Measurements from ENCODE around the gene TNS3.

The TNS3 gene

DNA sequence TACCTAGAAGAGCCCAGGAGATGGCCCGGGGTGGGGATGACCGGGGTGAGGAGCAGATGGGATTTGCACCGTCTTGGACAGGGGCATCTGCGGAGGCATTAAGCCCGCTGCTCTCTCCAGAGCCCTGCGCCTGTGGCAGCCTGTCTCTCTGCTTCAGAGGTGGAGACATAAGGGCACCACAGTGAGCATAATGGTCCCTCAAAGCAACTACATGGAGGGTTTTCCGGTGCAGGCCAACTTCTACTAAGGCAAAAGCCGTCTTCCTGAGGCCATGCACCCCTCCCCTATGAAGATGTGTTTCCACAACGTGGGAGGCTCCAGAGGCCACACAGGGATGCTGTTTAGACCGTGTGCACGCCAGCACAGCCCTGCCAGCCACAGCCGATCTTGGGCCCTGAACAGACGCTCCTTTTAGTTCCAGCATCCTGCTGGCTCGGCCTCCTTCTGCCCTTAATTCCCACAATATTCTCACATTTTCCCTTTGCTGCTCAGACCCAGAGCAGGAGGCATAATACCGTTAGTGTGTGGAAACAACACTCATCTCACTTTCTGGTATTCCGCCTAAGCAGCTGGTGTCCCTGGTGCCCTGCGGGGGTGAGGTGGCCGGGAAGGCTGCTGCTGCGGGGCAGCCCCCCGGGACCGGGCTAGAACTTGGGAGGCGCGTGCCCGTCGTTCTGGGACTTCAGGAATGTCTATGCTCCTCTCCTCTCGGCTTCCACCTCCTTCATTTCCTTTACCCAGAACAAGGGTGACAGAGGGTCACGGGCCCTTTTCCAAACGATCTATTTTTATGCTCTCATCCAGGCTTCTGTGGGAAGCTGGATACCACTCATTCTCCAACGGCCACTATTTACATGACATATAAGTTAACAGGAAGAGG is 266.9 kb downstream of the TNS3 start:
- no peak for DNase-seq

GRCh38 chr7:47314248-47314647 is 267.7 kb downstream of the TNS3 start:
- no peak for DNase-seq

- no peak for DNase-seq
These were observed 268.3 kb downstream of the TNS3 start for GRCh38 chr7:47313564-47313963.

GRCh38 chr7:47311891-47312290 is 270.0 kb downstream of the TNS3 start:
- no peak for DNase-seq

GRCh38 chr7:47310020-47310419 is 271.9 kb downstream of the TNS3 start:
- DNase-seq, result no peak

DNA sequence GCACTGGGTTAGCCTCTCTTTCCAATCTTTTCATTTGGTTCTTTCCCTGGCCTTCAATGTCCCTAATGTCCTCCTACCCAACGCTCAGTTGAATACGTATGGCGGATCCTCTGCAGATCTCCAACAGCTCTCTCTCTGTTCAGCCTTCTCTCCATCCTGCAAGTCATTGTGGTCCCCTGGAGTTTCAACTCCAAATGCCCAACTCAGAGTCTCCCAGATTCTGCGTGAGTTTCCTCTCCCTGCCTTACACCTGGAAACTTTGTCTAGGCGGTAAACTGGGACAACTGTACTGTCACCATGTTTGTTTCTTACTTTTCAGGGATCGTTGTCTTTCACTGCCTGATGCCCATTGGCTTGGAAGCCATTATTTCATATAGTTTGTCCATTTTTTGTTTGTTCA is 273.1 kb downstream of the TNS3 start:
- no peak for DNase-seq

DNA sequence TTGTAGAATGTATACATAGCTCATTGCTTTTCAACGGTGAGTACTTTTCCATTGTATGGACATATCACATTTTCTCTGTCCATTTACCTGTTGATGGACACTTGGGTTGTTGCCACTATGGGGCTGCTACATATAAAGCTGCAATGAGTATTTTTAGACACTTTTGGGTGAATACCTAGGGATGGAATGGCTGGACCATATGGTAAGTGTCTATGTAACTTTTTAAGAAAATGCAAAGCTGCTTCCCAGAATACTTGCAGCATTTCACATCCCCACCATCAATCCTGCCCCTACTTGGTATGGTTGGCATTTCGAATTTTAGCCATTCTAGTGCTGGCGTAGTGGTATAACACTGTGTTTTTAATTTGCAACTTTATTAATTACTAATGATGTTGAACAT is 274.6 kb downstream of the TNS3 start:
- DNase-seq, result no peak

GRCh38 chr7:47304727-47305719 is 276.9 kb downstream of the TNS3 start:
- no peak for DNase-seq

DNA sequence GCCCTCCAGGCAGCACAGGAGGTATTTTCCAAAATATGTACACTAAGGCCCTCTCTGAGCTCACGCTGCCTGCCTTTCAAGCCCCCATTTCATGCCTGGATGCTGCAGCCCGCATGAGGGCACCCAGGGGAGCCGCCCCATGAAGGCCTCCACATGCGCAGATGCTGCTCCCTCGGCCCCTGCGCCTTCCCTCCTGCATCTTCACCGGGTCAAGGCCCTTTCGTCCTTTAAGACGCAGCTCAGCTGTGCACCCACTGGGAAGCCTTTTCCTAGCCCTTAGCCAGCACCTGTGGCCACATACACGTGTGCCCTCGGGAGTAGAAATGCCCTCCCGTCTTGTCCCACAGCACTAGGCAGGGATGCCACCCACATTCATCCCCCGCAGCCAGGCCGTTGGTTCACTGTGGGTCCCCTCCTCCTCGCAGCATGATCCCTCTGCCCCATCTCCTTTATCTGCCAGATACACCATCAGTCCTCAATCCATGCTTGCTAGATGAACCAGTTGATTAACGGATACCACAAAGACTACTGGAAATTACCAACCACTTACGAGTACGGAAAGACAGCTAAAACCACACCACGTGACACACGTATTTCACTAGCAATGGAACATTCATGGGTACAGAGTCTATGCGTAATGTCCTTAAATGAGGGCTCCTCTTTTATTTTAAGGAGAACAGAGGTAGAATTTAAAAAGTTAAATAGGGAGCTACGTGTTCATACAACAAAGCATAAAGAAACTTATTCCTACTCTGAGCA is 278.0 kb downstream of the TNS3 start:
- no peak for DNase-seq

GRCh38 chr7:47303014-47303694 is 278.8 kb downstream of the TNS3 start:
- no peak for DNase-seq

DNA sequence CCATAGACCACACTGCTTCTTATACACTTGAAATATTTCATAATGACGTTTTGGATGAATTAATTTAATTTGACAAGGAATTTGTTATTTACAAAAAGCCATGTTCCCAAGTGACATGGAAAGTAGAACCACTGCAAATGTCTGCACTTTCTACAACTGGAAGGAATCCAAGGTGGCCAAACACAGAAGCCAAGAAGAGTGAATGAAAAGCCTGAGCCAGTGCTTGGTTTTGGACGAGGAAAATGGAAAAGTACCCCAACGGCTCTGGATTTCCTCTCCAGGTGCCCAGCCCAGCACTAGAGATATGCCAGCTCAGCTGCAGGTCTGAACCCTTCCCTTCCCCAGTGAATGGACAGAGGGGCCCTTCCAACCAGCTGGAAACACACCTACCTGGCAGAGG is 279.4 kb downstream of the TNS3 start:
- no peak for DNase-seq

DNA sequence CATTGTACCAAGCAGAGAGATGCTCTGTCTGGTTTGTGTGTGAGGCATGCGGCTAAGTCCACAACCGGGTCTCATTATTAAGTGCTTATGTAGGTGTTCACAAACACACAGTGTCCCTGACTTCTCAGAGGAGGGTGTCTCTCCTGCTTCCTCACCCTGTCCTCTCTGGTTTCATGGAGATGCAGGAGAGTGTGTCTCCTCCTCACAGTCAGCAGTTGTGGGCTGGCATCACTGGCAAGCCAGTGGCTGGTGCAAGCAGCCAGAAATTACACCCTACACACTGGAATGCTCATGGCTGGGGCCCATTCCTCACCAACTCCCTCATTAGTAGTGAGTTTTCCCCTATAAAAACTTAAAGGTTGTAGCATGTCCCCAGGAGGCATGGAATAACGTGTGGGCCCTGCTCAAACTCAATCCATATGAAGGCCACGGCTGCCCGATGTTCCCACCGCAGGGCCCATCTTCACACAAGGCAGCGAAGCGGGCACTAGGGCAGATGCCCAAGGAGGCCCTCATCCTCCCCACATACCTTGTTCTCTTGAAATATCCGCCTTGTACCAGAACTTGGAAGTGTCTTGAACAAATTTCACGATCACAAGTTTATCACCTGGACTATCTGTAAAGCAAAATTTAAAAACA is 280.1 kb downstream of the TNS3 start:
- no peak for DNase-seq

DNA sequence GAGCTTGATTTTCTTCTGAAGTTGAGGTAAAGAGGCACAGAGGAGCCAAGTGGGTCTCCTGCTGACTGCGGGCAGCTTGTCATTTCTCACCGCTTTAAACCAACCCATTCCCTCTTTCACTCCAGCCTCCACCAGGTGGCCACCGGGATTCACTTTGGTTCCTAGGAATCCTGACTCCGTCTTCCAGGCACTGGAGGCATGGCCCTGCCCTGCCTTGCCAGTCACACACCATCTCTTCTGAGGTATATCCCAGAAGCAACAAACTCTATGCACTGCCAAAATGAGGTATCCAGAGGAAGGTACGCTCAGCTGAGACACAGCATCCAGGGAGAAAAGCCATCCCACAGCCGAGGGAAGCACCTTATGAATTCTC is 280.8 kb downstream of the TNS3 start:
- DNase-seq, result no peak

GRCh38 chr7:47300472-47301104 is 281.3 kb downstream of the TNS3 start:
- DNase-seq, result no peak

GRCh38 chr7:47299496-47299895 is 282.4 kb downstream of the TNS3 start:
- no peak for DNase-seq

DNA sequence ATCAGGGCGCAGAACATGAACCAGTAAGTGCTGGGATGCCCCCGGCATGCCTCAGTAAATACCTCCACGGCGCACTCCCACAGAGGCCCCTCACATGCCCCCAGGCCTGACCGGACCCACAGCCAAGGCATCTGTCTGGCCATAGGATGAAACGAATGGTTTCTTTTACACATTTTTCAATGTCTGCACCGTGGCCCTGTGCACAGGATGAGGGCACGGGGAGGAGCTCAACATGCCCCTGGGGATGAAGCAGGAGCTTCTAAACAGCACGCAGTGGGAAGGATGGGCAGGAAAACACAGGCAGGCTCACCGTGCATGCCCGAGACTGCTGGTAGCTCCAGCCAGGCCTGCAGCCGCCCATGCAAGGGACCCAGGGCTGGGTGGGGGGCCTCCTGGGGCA is 283.3 kb downstream of the TNS3 start:
- DNase-seq, result no peak

GRCh38 chr7:47297120-47297519 is 284.8 kb downstream of the TNS3 start:
- DNase-seq, result no peak

GRCh38 chr7:47295606-47296005 is 286.3 kb downstream of the TNS3 start:
- no peak for DNase-seq

DNA sequence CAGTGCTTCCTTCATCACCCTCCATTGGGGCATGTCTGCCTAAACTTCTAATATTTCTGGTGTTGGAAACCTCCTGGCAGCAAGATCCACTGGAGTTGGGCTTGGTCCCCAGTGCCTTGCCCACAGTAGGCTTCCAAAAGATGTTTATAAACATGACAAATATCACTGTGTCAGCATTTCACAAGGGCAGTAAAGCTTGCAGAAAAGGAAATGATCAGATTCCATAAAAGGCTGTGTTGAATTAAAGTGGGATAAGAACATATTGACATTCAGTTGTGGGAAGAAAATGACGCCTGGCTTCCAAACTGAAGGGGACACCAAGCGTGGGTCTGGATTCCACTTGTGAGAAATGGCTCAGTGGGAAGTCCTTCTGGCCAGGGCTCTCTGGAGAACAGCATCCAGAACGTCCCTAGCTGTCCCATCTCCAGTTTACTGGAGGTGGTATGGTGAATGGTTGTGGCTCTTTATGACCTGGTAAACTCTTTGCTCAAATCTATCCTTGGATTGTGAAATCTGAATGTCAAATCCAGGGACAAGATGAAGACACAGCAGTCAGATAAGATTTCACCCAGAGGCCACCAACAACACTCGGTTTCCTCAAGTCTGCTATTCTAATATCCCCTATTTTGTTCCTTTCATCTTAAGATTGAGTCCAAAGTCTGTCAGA is 287.2 kb downstream of the TNS3 start:
- no peak for DNase-seq

- DNase-seq, result no peak
These were observed 287.9 kb downstream of the TNS3 start for GRCh38 chr7:47293884-47294555.
